H1 (cell line): ENCODE data around the gene ERP44.

Experiments
- CHD7 ChIP-seq: fragments of 300-600 bp; sonication (generic); IDR thresholded peaks from 2 replicates; pipeline ENCODE4 v1.7.1; 2012; ENCODE audit warnings: low read length, moderate library complexity, mild to moderate bottlenecking, inconsistent platforms; ENCODE audit not compliant: insufficient replicate concordance
- CTCF ChIP-seq, 3 experiments: IDR thresholded peaks; 1 replicate in 2 of 3; 2 replicates in 1 of 3; pipeline versions ENCODE4 v1.5.1 to v1.6.1; 2011; ENCODE audit warnings: low read length in 3 of 3, mild to moderate bottlenecking in 3 of 3, inconsistent platforms in 2 of 3, low read depth in 1 of 3, moderate library complexity in 1 of 3; ENCODE audit not compliant: insufficient read depth in 1 of 3; ENCODE audit errors: control extremely low read depth in 1 of 3
- HDAC6 ChIP-seq: IDR thresholded peaks from one replicate; pipeline ENCODE4 v1.7.1; 2012; ENCODE audit warnings: low read depth, mild to moderate bottlenecking, inconsistent platforms, low read length, moderate library complexity
- JUND ChIP-seq: IDR thresholded peaks from 2 replicates; pipeline ENCODE4 v1.6.1; 2011; ENCODE audit warnings: mild to moderate bottlenecking, improper control_type of control experiment, low read length
- RFX5 ChIP-seq: IDR thresholded peaks from 2 replicates; pipeline ENCODE4 v1.6.1; 2011; ENCODE audit warnings: low read depth, low read length, improper control_type of control experiment, borderline replicate concordance

- no peak for TF ChIP-seq CTCF (IDR thresholded peaks at IDR 0.05; ENCODE audit: control extremely low read depth in 1 of 3, insufficient read depth in 1 of 3, low read depth in 1 of 3, low read length in 3 of 3)
- TF ChIP-seq RFX5 = no peak
- no peak for TF ChIP-seq CHD7
- TF ChIP-seq HDAC6 = no peak
- no peak for TF ChIP-seq JUND
Observed at GRCh38 chr9:100125910-100126309, 27.1 kb upstream of the ERP44 start.
